B cell (primary cell): ENCODE measurements around the gene PFDN2. TPM values are rescaled to one million over a fixed set of nuclear protein-coding genes. Genes with fewer than 3 reads are reported as not detected.

ENCODE experiments used
- polyA plus RNA-seq: library from polyadenylated mRNA; depleted of rRNA; stranded (reverse); fragments of >200 nt; gene quantifications from 2 replicates; pipeline ENCODE4 v1.2.3, GENCODE V29; 2012
- small RNA-seq: library from RNA; depleted of rRNA; stranded (forward); fragments of <200 nt; gene quantifications from one replicate; pipeline ENCODE3, GENCODE V24; 2012; ENCODE audit warnings: low replicate concordance, low read depth; ENCODE audit not compliant: insufficient read length
- total RNA-seq, 2 donors: library from RNA; stranded (reverse); fragments of 120-200 nt in 1 of 2; gene quantifications; 1 replicate in 1 of 2; 2 replicates in 1 of 2; pipeline versions ENCODE4 v1.2.3 to v1.2.4, GENCODE V29; 2013 to 2022

Gene PFDN2
- total and polyA plus RNA-seq, 2 donors (not counting 1 experiment from before 2014, with no cell fraction given): 29.9 to 43.2 TPM

Small RNA genes within 50 kb of the gene (small RNA-seq; reads per million reads assigned to genes)
- not detected for gene RF01225

Other genes with a start within 250 kb of the PFDN2 start
- gene ITLN1, start 232.9 kb downstream of the PFDN2 start, total RNA-seq: not detected in 2 replicates
- not detected in 2 replicates for gene ITLN1, start 232.9 kb downstream of the PFDN2 start, polyA plus RNA-seq
- gene ITLN2, start 163.2 kb downstream of the PFDN2 start, total RNA-seq: not detected in 2 replicates
- gene ITLN2, start 163.2 kb downstream of the PFDN2 start, polyA plus RNA-seq: not detected in 2 replicates
- 12.8 and 16.4 TPM in 2 replicates for gene F11R, start 96.9 kb downstream of the PFDN2 start, total RNA-seq
- 17.3 and 52.4 TPM in 2 replicates for gene F11R, start 96.9 kb downstream of the PFDN2 start, polyA plus RNA-seq
- 85.6 and 94.4 TPM in 2 replicates for gene TSTD1, start 79.1 kb downstream of the PFDN2 start, total RNA-seq
- 242 and 295 TPM in 2 replicates for gene TSTD1, start 79.1 kb downstream of the PFDN2 start, polyA plus RNA-seq
- 192 and 196 TPM in 2 replicates for gene USF1, start 72.1 kb downstream of the PFDN2 start, total RNA-seq
- 249 and 334 TPM in 2 replicates for gene USF1, start 72.1 kb downstream of the PFDN2 start, polyA plus RNA-seq
- 146 and 162 TPM in 2 replicates for gene ARHGAP30, start 48.1 kb downstream of the PFDN2 start, total RNA-seq
- gene ARHGAP30, start 48.1 kb downstream of the PFDN2 start, polyA plus RNA-seq: 95.9 and 122 TPM in 2 replicates
- gene NECTIN4, start 28.5 kb downstream of the PFDN2 start, total RNA-seq: not detected in 2 replicates
- gene NECTIN4, start 28.5 kb downstream of the PFDN2 start, polyA plus RNA-seq: not detected in 2 replicates
- gene KLHDC9, start 19.7 kb downstream of the PFDN2 start, total RNA-seq: 1.6 and 4.2 TPM in 2 replicates
- gene KLHDC9, start 19.7 kb downstream of the PFDN2 start, polyA plus RNA-seq: 2.7 and 3.5 TPM in 2 replicates
- 53.5 and 56.1 TPM in 2 replicates for gene NIT1, start 68 bp upstream of the PFDN2 start, total RNA-seq
- 45.3 and 61.0 TPM in 2 replicates for gene NIT1, start 68 bp upstream of the PFDN2 start, polyA plus RNA-seq
- 40.8 and 46.0 TPM in 2 replicates for gene DEDD, start 14.6 kb upstream of the PFDN2 start, total RNA-seq
- gene DEDD, start 14.6 kb upstream of the PFDN2 start, polyA plus RNA-seq: 35.9 and 38.8 TPM in 2 replicates
- 78.1 and 91.0 TPM in 2 replicates for gene UFC1, start 35.9 kb upstream of the PFDN2 start, total RNA-seq
- 128 and 129 TPM in 2 replicates for gene UFC1, start 35.9 kb upstream of the PFDN2 start, polyA plus RNA-seq
- gene USP21, start 41.5 kb upstream of the PFDN2 start, total RNA-seq: 50.2 and 53.3 TPM in 2 replicates
- gene USP21, start 41.5 kb upstream of the PFDN2 start, polyA plus RNA-seq: 75.8 and 81.6 TPM in 2 replicates
- gene PPOX, start 48.4 kb upstream of the PFDN2 start, total RNA-seq: 61.7 and 65.6 TPM in 2 replicates
- gene PPOX, start 48.4 kb upstream of the PFDN2 start, polyA plus RNA-seq: 73.2 and 82.3 TPM in 2 replicates
- 37.6 and 42.9 TPM in 2 replicates for gene B4GALT3, start 59.5 kb upstream of the PFDN2 start, total RNA-seq
- 58.9 and 59.6 TPM in 2 replicates for gene B4GALT3, start 59.5 kb upstream of the PFDN2 start, polyA plus RNA-seq
- 0.05 TPM in 1 of 2 replicates, not detected in the other for gene ADAMTS4, start 81.0 kb upstream of the PFDN2 start, total RNA-seq
- gene ADAMTS4, start 81.0 kb upstream of the PFDN2 start, polyA plus RNA-seq: 0.06 and 0.10 TPM in 2 replicates
- gene NDUFS2, start 84.3 kb upstream of the PFDN2 start, total RNA-seq: 80.2 and 82.3 TPM in 2 replicates
- 53.9 and 68.7 TPM in 2 replicates for gene NDUFS2, start 84.3 kb upstream of the PFDN2 start, polyA plus RNA-seq
- gene FCER1G, start 97.3 kb upstream of the PFDN2 start, total RNA-seq: 0.76 and 1.7 TPM in 2 replicates
- 10.8 and 13.6 TPM in 2 replicates for gene FCER1G, start 97.3 kb upstream of the PFDN2 start, polyA plus RNA-seq
- gene APOA2, start 105.6 kb upstream of the PFDN2 start, total RNA-seq: not detected in 2 replicates
- not detected in 2 replicates for gene APOA2, start 105.6 kb upstream of the PFDN2 start, polyA plus RNA-seq
- gene TOMM40L, start 108.0 kb upstream of the PFDN2 start, total RNA-seq: 9.2 and 9.4 TPM in 2 replicates
- gene TOMM40L, start 108.0 kb upstream of the PFDN2 start, polyA plus RNA-seq: 6.5 and 8.0 TPM in 2 replicates
- gene NR1I3, start 120.2 kb upstream of the PFDN2 start, total RNA-seq: not detected in 2 replicates
- gene NR1I3, start 120.2 kb upstream of the PFDN2 start, polyA plus RNA-seq: not detected in 2 replicates
- 0.22 TPM in 1 of 2 replicates, not detected in the other for gene PCP4L1, start 140.7 kb upstream of the PFDN2 start, total RNA-seq
- not detected in 2 replicates for gene PCP4L1, start 140.7 kb upstream of the PFDN2 start, polyA plus RNA-seq
- gene MPZ, start 191.9 kb upstream of the PFDN2 start, total RNA-seq: 11.8 and 12.9 TPM in 2 replicates
- gene MPZ, start 191.9 kb upstream of the PFDN2 start, polyA plus RNA-seq: 4.3 and 5.8 TPM in 2 replicates
- 99.0 and 109 TPM in 2 replicates for gene SDHC, start 196.3 kb upstream of the PFDN2 start, total RNA-seq
- 78.3 and 102 TPM in 2 replicates for gene SDHC, start 196.3 kb upstream of the PFDN2 start, polyA plus RNA-seq
- not detected in 2 replicates for gene CFAP126, start 249.8 kb upstream of the PFDN2 start, total RNA-seq
- not detected in 2 replicates for gene CFAP126, start 249.8 kb upstream of the PFDN2 start, polyA plus RNA-seq